HG02970 (cell line): ENCODE measurements around the gene CNTNAP2.

Experiments used
- ATAC-seq: cut with Tn5 transposase; IDR thresholded peaks from one replicate; pipeline ENCODE4 v1.9.1; 2021; ENCODE audit warnings: mild to moderate bottlenecking, moderate library complexity, moderate number of reproducible peaks; ENCODE audit not compliant: unreplicated experiment, low FRiP score

Gene CNTNAP2

DNA sequence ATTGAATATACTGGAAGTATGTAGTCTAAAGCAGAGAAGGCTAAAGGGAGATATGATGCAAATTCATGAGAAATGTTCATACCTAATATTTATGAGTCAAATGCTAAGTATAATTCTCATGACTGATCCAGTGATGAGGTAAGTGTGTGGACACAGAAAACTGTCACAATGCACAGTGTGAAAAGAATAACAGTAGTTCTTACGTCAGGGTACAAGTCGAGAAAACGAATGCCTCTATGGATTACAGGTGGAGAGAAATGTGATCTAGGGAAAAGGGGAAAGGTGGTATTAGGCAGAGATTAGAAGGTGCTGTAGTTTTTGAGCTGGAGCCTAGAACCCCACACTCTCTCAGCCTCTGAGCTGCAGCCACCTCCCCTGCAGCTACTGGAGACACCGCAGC lies 542.0 kb downstream of the CNTNAP2 start:
- no peak for ATAC-seq

DNA sequence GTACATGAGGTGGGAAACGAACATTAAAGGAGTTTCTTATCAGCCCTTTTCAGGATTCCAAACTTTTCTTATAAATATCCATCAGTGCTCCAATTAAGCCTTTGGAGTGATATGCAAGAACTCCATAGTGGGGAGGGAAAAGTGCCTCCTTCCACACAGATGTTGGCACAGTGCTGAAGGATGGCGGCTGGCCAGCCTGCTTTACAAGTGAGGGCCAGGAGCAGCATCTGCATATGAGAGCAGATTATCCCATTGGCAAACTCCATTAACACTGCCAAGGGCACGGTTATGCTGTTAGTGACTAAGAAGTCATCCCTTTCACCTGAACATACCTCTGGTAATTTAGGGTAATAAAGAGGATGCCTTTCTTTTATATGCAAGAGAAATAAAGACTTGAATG lies 543.1 kb downstream of the CNTNAP2 start:
- no peak for ATAC-seq

DNA sequence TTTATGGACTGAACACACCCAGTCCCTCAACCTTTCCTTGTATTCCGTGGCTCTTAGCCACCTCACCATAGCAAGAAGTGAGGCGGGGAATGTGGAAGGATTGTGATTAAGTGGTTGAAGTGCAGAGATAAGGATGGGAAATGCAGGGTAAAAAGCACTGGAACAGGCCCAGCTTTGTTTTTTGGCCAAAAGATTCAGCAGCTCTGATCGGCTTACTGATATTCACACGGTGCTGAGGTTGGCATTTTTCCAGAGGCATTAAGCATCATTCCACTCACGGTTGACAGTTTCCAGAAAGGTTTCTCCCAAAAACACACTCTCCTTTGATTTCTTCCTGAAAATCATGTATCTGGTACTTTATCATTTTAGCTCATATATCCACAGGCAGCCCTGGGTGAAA lies 544.2 kb downstream of the CNTNAP2 start:
- ATAC-seq: no peak

DNA sequence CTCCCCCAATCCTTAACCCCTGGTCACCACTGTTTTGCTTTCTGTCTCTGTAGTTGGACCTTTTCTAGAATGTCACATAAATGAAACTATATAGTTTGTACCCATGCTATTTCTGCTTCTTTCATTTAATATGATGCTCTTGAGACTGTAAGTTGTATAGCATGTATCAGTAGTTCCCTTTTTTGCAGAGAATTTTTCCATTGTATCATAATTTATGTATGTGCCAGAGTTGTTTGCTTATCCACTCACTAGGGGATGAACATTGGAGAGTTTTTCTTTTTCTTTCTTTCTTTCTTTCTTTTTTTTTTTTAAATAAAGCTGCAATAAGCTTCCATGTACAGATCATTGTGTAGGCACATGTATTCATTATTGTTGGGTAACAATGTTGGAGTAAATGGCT lies 544.8 kb downstream of the CNTNAP2 start:
- no peak for ATAC-seq

DNA sequence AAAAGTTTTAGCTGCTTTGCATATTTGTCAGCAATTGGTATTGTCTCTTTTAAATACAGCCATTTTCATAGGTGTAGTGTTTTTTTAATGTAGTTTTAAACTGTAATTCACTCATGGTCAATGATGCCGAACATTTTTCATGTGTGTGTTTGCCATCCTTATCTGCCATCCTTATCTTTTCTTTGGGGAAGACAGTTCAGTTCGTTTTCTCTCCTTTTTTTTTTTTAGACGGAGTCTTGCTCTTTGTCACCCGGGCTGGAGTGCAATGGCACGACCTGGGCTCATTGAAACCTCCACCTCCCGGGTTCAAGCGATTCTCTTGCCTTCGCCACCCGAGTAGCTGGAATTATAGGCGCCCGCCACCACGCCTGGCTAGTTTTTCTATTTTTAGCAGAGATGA lies 545.3 kb downstream of the CNTNAP2 start:
- no peak for ATAC-seq

DNA sequence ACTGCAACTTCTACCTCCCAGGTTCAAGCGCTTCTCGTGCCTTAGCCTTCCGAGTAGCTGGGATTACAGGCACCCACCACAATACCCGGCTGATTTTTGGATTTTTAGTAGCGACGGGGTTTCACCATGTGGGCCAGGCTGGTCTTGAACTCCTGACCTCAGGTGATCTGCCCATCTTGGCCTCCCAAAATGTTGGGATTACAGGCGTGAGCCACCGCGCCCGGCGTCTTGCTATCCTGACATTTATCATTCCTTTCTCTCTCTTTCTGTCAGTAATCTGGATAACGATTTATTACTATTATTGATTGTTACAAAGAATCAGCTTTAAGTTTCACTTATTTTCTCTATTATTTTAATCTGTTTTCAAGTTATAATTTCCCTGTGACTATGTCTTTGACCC lies 548.4 kb downstream of the CNTNAP2 start:
- ATAC-seq: no peak

DNA sequence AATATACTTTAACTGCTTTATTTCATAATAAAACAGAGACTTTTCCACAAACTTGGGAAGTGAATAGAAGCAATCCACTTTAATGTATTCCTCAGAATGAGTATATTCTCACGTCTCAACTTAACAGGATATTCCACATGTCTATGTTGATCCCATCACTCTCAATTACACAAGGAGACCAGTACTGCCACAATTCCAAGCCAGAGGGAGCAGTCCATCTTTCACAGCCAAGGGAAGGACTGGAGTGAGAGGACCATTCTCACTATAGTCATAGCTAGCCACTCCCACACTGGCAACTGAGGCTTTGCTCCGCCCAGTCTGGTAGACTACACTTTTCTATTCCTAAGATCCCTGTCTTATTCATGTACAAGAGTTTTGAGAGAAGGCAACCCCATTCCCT lies 553.9 kb downstream of the CNTNAP2 start:
- ATAC-seq: no peak

DNA sequence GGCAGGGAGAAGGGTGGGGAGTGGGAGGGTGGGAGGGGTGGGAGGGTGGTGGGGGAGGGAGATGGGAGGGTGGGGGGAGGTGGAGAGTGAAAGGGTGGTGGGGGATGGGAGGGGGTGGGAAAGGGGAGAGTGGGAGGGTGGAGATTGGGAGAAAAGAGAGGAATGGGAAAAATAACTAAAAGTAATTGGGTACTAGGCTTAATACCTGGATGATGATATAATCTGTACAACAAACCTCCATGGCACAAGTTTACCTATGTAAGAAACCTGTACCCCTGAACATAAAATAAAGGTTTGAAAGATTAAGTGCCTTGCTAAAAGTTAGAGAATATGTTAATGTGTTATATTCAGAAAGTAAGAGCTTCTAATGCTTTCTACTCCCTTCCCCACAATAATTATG lies 564.9 kb downstream of the CNTNAP2 start:
- no peak for ATAC-seq

DNA sequence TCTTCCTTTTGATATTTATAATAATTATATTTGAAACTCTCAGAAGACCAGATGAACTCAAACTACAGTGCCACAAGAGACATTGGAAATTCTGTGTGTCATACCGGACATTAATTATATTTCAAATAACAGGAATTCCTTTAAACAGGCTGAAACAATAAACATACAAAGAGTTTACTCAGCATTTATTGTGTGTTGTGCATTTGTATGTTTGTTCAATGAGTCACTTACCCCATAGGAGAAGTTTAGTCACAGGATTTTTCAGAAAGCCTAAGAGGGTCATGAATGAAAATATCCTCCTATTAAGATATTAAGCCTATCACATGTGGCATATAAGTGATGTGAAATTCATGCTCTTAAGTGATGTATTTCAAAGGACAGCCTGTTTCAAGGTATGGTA lies 566.8 kb downstream of the CNTNAP2 start:
- no peak for ATAC-seq

DNA sequence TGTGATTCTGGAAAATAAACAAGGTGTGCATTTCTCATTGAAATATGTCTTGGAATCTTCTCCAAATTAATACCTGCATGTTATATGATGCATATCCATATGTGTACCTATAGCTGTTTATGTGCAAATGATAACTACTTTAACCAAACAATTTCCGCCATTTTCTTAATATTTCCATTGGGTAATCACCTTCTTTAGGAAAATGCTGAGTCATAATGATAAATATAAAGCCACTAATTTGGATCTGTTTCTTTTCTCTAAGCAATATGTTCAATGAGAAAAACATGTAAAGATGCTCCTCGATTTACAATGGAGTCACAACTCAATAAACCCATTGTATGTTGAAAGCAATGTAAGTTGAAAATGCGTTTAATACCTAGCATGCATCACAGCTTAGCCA lies 574.4 kb downstream of the CNTNAP2 start:
- no peak for ATAC-seq

DNA sequence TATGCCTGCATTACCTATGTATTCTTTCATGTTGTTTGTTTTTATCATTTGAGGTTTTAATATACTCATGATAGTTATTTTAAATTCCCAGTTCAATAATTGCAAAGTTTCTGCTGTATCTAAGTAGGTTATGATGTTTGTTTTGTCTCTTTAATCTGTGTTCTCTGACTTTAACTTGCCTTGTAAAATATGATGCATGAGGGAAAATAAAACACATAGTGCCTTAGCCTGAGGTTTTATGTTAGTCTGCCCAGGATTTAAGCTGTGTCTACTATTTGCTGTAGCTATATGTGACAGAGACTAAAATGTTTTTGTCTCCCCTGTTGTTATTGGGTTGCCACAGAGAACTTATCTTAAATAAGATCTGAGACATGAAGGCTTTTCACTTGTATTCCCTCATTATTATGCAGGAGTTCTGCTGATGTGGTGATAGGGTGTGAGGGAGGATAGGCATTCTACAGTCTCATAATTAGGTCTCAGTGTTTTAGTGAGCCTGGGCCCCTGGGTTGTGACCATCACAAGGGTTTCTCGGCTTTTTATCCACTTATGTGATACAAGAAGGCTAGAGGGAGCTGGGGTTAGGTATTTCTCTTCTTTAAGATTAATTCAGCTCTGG lies 582.5 kb downstream of the CNTNAP2 start:
- ATAC-seq: no peak

DNA sequence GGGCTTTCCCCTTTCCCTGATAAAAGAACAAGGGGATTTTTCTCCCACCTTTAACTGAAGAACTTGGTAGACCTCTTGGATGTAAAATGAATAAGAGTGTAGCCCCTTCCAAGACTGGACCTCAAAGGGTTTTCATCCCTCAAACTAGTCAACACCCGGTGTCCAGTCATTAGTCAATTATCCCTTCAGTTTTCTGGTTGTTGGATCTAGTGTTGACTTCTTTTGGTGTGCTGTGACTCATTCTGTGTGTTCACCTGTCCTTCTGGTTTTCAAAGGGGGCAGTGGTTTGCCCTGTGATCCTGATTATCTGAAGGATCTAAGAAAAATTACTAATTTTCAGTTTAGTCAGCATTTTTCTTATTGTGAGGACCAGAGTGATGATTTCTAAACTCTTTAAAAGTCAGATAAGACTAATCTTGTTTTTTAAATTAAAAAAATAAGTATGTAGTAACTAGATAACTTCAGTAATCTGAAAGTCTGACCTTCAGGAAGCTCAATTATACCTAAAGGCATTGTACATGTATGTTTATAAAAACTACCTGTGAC lies 583.5 kb downstream of the CNTNAP2 start:
- ATAC-seq: no peak

DNA sequence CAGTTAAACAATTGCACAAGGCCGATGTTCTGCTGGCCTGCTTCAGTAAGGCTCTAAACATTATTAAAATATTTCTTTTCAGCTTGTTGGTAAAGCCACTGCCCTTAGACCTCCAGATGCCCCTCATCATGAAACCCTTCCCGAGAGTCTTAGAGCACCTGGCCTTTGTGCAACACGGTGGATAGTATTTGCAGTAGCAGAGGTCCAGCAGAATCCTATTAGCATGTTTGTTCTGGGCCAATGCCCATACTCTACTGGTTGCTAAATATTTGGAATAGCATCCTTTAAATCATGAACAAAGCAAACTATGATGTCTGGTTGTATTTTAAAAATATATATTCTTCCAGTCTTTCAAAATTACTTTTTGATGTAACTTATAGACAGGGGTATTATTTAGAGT lies 584.6 kb downstream of the CNTNAP2 start:
- no peak for ATAC-seq

DNA sequence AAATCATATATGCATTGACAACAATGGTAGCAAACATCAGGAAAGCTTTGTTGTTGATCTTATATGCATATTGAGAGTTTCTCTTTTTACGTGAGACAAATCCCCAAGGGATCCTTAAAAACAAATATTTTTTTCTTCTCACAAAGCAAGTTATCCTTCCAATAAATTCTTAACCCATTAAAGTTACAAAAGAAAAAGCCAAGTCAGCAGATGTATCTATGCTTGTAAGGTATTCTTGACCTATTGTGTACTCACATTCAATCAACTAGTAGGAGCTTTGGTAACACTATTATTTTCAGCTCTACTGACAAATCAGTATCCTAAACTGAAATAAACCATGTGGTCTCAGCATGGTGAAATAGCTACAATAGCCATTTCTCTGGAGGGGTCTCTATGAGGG lies 586.3 kb downstream of the CNTNAP2 start:
- no peak for ATAC-seq

DNA sequence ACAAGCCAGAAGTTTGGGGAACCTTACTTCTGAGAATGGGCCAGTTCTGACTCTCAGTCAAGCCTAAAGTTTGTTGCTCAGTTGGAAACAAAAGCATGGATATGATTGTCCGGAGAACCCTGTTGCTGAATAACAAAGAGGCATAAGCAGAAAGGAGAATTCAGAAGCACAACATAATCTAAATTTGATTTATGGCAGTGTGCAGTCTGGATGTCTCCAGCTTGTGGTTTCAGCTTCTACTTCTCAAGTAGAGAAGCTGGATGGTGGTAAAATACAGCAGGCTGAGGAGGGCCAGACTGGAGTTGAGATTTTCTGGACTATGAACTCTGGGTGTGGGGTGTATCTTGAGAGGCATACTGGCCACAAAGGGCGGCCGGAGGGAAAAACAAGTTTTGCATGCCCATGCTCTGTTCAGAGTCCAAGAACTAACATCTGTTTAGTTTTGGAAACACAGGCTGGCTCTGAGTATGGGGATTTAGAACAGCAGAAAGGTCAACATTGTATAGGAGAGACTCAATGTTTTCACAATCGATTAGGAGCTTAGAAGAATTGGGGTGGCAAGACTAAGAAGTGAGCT lies 592.9 kb downstream of the CNTNAP2 start:
- ATAC-seq: no peak

DNA sequence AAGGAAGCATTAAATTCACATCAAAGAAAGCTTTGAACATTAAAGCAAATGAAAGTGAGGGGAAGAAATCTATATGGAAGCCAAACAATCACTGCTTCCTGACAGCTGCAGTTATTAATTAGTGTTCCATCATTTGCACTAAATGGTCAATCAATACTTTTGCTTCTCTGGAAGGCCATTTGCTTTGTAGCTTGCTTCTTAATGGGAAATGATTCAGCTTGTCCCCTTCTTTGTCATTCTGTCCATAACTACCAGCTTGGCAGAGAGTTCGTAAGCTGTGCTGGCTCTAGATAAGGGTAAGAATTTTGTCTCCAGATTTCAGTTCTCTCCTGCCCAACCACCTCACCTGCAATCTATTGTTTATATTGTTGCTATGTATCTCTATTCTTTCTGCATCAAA lies 596.6 kb downstream of the CNTNAP2 start:
- no peak for ATAC-seq

DNA sequence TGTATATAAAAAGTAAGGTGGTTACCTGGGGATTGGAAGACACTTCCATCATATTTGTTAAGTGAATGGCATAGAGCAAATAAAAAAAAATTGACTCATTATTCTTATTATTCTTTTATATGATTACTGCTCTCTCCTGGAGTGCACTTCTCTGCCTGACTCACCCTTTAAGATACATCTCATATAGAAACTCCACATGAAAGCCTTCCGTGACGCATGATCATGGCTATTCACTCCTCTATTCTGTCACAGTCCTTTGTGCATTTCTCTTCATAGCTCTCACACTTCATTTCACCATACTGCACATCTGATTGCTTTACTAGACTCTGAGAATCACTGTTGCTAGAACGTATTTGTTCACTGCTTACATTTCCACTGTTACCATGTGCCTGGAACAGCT lies 597.3 kb downstream of the CNTNAP2 start:
- ATAC-seq: no peak

DNA sequence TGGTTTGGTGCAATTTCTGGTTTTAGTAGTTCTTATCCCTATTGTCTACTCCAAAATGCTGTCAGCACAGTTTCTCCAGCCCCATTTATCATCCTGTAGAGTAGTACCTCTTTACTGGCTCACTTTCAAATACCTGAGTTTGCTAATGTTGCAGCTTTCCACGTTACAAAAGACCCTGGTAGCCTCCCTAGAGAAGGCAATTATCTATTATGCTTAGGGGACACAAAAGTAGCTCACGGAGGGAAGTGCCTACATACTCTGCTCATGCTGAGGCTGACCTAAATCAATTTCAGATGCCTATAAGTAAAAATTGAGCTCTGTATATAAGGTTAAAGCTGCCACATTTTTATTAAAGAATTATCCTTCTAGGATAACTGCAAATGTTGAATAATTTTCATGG lies 603.6 kb downstream of the CNTNAP2 start:
- ATAC-seq: no peak

DNA sequence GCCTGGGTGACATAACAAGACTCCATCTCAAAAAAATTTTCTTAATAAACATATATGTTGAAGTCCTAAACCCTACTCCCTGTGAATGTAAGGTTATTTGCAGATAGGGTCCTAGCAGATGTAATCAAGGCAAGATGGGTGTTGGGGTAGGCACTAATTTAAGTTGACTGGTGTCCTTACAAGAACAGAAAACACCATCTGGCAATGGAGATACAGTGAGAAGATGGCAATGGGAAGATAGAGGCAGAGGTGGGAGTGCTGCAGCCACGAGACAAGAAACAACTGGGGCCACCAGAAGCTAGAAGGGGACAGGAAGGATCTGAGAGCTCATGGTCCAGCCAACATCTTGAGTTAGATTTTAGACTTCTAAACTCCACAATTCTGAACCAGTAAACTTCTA lies 606.4 kb downstream of the CNTNAP2 start:
- ATAC-seq: no peak

DNA sequence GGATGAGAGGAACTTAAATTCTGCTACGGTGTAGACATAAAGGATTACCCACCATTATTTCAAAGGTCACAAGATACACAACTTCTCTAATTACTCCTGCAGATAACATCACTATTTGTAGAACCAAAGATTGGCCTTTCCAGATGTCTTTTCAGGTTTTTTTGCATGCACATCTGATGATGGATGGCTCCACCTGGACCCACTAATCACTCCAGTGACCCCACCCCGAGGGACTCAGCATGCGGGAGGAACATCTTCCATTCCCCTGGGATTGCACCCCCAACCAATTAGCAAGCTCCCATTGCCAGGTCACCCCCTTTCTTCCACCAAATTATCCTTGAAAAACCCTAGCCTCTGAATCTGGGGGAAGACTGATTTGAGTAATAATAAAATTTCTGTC lies 608.9 kb downstream of the CNTNAP2 start:
- no peak for ATAC-seq

DNA sequence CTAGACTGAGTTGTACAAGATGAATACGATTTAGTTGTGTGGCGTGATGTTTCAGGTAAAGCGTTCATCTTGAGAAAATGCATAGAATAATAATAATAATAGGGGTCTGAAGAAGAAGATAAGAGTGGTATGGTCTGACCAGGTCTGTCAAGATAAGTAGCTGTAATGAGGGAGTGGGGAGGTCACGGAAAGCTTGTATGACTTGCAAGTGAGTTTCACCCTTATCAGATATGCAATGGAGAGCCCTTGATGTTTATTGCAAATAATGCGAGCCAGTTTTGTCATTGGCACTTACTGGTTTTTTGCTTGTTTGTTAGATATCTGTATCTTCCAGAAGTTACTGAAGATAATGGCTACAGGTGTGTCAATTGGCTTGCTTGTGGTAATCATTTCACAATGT lies 611.5 kb downstream of the CNTNAP2 start:
- ATAC-seq: no peak

DNA sequence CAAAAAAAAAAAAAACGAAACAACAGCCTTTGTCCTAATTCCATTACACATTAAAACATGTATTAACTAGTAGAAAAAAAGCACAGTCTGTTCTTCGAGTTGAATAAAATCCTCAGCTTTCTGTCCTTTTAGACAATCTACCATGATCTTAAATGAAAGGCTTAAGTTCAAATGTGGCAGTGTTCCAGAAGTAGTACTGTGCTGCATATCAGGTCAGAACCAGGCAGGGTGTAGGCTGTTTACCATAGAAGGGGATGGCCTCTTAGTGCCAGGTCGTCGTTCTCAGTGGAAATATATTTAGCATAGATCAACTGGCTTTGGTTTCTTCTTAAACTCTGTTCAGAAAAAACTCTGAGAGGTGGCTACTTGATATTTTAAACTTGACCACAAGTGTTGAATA lies 612.0 kb downstream of the CNTNAP2 start:
- no peak for ATAC-seq

DNA sequence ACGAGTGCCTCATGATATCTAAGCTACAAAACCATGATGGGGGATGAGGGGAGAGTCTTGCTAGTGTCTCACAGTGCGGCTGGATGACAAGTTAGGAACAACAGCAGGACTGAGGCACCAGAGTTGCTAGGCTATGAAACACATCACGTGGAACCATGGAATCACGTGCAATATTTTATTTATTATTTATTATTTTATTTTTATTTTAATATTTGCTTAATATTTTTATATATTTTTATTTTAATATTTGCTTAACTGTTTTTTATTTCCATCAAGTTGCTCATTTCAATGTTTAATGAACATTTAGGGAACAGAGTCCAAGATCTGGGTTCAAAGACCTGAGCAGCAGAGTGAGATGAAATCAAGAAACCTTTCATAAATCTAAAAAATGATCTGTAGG lies 614.6 kb downstream of the CNTNAP2 start:
- ATAC-seq: no peak
